H1 (cell line): Measurements from ENCODE around the gene PPP1R13B. TPM values are rescaled to one million over a fixed set of nuclear protein-coding genes. Genes with fewer than 3 reads are reported as not detected.

Experiments
- ATF2 ChIP-seq: IDR thresholded peaks from 2 replicates; pipeline ENCODE4 v1.6.1; 2012; ENCODE audit warnings: low read length, inconsistent platforms
- BACH1 ChIP-seq: IDR thresholded peaks from 2 replicates; pipeline ENCODE4 v1.6.1; 2012; ENCODE audit warnings: low read length, improper control_type of control experiment
- CTBP2 ChIP-seq: IDR thresholded peaks from 2 replicates; pipeline ENCODE4 v1.7.0; 2011; ENCODE audit warnings: borderline replicate concordance, mild to moderate bottlenecking, moderate library complexity, mixed read lengths, low read length; ENCODE audit not compliant: insufficient read depth, insufficient read length
- EZH2 ChIP-seq: fragments of 200-600 bp; sonication (generic); IDR thresholded peaks from 2 replicates; pipeline ENCODE4 v1.7.1; 2012; ENCODE audit warnings: low read depth, mild to moderate bottlenecking, moderate library complexity, low read length, inconsistent platforms; ENCODE audit not compliant: severe bottlenecking
- NRF1 ChIP-seq: IDR thresholded peaks from 2 replicates; pipeline ENCODE4 v1.6.1; 2011; ENCODE audit warnings: mild to moderate bottlenecking, low read depth, low read length, improper control_type of control experiment
- PHF8 ChIP-seq: fragments of 200-600 bp; sonication (generic); conservative IDR thresholded peaks from 2 replicates; pipeline ENCODE4 v1.7.1; 2012; ENCODE audit warnings: low read depth, mild to moderate bottlenecking, inconsistent platforms, low read length, moderate library complexity
- RAD21 ChIP-seq, 2 experiments: IDR thresholded peaks in 1 of 2; conservative IDR thresholded peaks in 1 of 2; 2 replicates each; pipeline ENCODE4 v1.6.1; 2011; ENCODE audit warnings: low read depth in 2 of 2, low read length in 2 of 2, improper control_type of control experiment in 1 of 2, inconsistent platforms in 1 of 2, mild to moderate bottlenecking in 1 of 2, moderate library complexity in 1 of 2
- SP2 ChIP-seq: IDR thresholded peaks from 2 replicates; pipeline ENCODE4 v1.6.1; 2012; ENCODE audit warnings: mild to moderate bottlenecking, low read length, inconsistent platforms
- TCF12 ChIP-seq: IDR thresholded peaks from 2 replicates; pipeline ENCODE4 v1.6.1; 2011; ENCODE audit warnings: low read depth, mild to moderate bottlenecking, low read length
- polyA plus RNA-seq, 7 experiments: library from polyadenylated mRNA; depleted of rRNA in 3 of 7; stranded (reverse) in 5 of 7; unstranded in 2 of 7; fragments of >200 nt in 5 of 7; fragments of 200-250 nt in 2 of 7; gene quantifications; 1 replicate in 5 of 7; 2 replicates in 1 of 7; 4 replicates in 1 of 7; pipeline versions ENCODE4 v1.2.1 to v1.2.3, GENCODE V29; 2011 to 2013; ENCODE audit warnings: missing spikeins in 2 of 7, mixed read lengths in 2 of 7
- total RNA-seq: library from RNA; stranded (reverse); fragmentation: NEBNext Ultra II Directional; extraction: Animal tissue kit (Norgen Biotek cat#: 25700); gene quantifications from 2 replicates; pipeline ENCODE4 v1.2.1, GENCODE V29; 2021

The PPP1R13B gene
- total and polyA plus RNA-seq, 2 of the 8 experiments (the other 6 are each of a cell fraction or from before 2014, with no cell fraction given), result 2.6 to 8.9 TPM

- TF ChIP-seq PHF8, result no peak
- no peak for TF ChIP-seq BACH1
- TF ChIP-seq ATF2, result no peak
- TF ChIP-seq TCF12, result no peak
- TF ChIP-seq SP2, result no peak
- no peak for TF ChIP-seq CTBP2
- TF ChIP-seq NRF1, result no peak
- no peak for TF ChIP-seq RAD21 (IDR thresholded peaks at IDR 0.05 in 1 of 2, conservative IDR thresholded peaks at IDR 0.05 in 1 of 2; ENCODE audit: low read depth in 2 of 2, low read length in 2 of 2)
- TF ChIP-seq EZH2, result no peak
Observed at GRCh38 chr14:103735815-103736545, 111.4 kb downstream of the PPP1R13B start (continued).
